Progenitor cell of endocrine pancreas (in vitro differentiated cells): ENCODE measurements around the gene DYNC1LI1. TPM values are rescaled to one million over a fixed set of nuclear protein-coding genes. Genes with fewer than 3 reads are reported as not detected.

ENCODE experiments used
- DNase-seq: peaks from one replicate; pipeline ENCODE4 v3.0.0; 2021; ENCODE audit warnings: low spot score; ENCODE audit not compliant: unreplicated experiment
- H3K27ac Mint-ChIP-seq: 2 replicates; pipeline ENCODE4 v1.8.0; 2021; ENCODE audit warnings: mild to moderate bottlenecking, moderate library complexity, mixed read lengths
- H3K27me3 Mint-ChIP-seq: 2 replicates; pipeline ENCODE4 v1.8.0; 2021; ENCODE audit warnings: mixed read lengths
- H3K36me3 Mint-ChIP-seq: 2 replicates; pipeline ENCODE4 v1.8.0; 2022; ENCODE audit warnings: mixed read lengths; ENCODE audit not compliant: insufficient read depth
- H3K4me1 Mint-ChIP-seq: 2 replicates; pipeline ENCODE4 v1.8.0; 2021; ENCODE audit warnings: low read depth, mixed read lengths
- H3K4me3 Mint-ChIP-seq: 2 replicates; pipeline ENCODE4 v1.8.0; 2021; ENCODE audit warnings: low read depth, mild to moderate bottlenecking, moderate library complexity, mixed read lengths
- H3K9me3 Mint-ChIP-seq: 2 replicates; pipeline ENCODE4 v1.8.0; 2021; ENCODE audit warnings: low read depth, mixed read lengths
- CTCF ChIP-seq: fragments of 200-600 bp; sonication (generic); IDR thresholded peaks from one replicate; pipeline ENCODE4 v1.5.0; 2021; ENCODE audit warnings: antibody characterized with exemption, mild to moderate bottlenecking; ENCODE audit not compliant: unreplicated experiment
- total RNA-seq: library from RNA; stranded (reverse); gene quantifications from 2 replicates; pipeline ENCODE4 v1.2.1, GENCODE V29; 2021

DYNC1LI1 gene
- total RNA-seq, 1 donor from 2014 or later: 43.8 TPM

- Mint-ChIP-seq H3K27me3 (no peaks in the 10 kb centered on the region), H3K27ac (no peak overlapping the region), H3K9me3 (no peaks in the 10 kb centered on the region), H3K4me3 (no peak overlapping the region), H3K36me3 (peaks cover 1% of the 10 kb centered on the region), H3K4me1 (peaks cover 12% of the 10 kb centered on the region)
- no peak for DNase-seq
- no peak for TF ChIP-seq CTCF
These were observed 18.6 kb downstream of the DYNC1LI1 start for GRCh38 chr3:32552013-32552412.

- peaks cover 9% of the 10 kb centered on the region for H3K4me1 Mint-ChIP-seq
- no peak overlapping the region for H3K27ac Mint-ChIP-seq
- no peak for TF ChIP-seq CTCF
- no peak overlapping the region for H3K4me3 Mint-ChIP-seq
- peaks cover 2% of the 10 kb centered on the region for H3K36me3 Mint-ChIP-seq
- no peaks in the 10 kb centered on the region for H3K27me3 Mint-ChIP-seq
- DNase-seq: no peak
- no peaks in the 10 kb centered on the region for H3K9me3 Mint-ChIP-seq
These were observed 19.2 kb downstream of the DYNC1LI1 start for GRCh38 chr3:32551496-32551895.

GRCh38 chr3:32551087-32551486 is 19.6 kb downstream of the DYNC1LI1 start:
- H3K36me3 Mint-ChIP-seq: peaks cover 5% of the 10 kb centered on the region
- TF ChIP-seq CTCF: no peak
- no peak overlapping the region for H3K27ac Mint-ChIP-seq
- no peaks in the 10 kb centered on the region for H3K27me3 Mint-ChIP-seq
- H3K9me3 Mint-ChIP-seq: no peaks in the 10 kb centered on the region
- no peak overlapping the region for H3K4me3 Mint-ChIP-seq
- no peak for DNase-seq
- peaks cover 6% of the 10 kb centered on the region for H3K4me1 Mint-ChIP-seq

- peaks cover 13% of the 10 kb centered on the region for H3K36me3 Mint-ChIP-seq
- no peak for DNase-seq
- H3K27me3 Mint-ChIP-seq: no peaks in the 10 kb centered on the region
- no peak overlapping the region for H3K4me3 Mint-ChIP-seq
- H3K9me3 Mint-ChIP-seq: no peaks in the 10 kb centered on the region
- no peaks in the 10 kb centered on the region for H3K4me1 Mint-ChIP-seq
- H3K27ac Mint-ChIP-seq: no peak overlapping the region
- no peak for TF ChIP-seq CTCF
These were observed 25.4 kb downstream of the DYNC1LI1 start for GRCh38 chr3:32545305-32545704.

GRCh38 chr3:32544894-32545293 is 25.8 kb downstream of the DYNC1LI1 start:
- H3K4me3 Mint-ChIP-seq: no peak overlapping the region
- peaks cover 13% of the 10 kb centered on the region for H3K36me3 Mint-ChIP-seq
- H3K4me1 Mint-ChIP-seq: no peaks in the 10 kb centered on the region
- no peak for TF ChIP-seq CTCF
- H3K9me3 Mint-ChIP-seq: no peaks in the 10 kb centered on the region
- H3K27me3 Mint-ChIP-seq: no peaks in the 10 kb centered on the region
- DNase-seq: no peak
- no peak overlapping the region for H3K27ac Mint-ChIP-seq
